WERI-Rb-1 (cell line): ENCODE results near the gene ZKSCAN3.

Experiments used
- DNase-seq: peaks from one replicate; pipeline ENCODE4 v3.0.0-alpha.2; 2020
- H3K27ac ChIP-seq: fragments of 250-450 bp; sonication (Bioruptor Pico); 2 replicates; pipeline ENCODE4 v1.5.1; 2020; ENCODE audit warnings: mild to moderate bottlenecking, moderate library complexity
- H3K27me3 ChIP-seq: fragments of 250-450 bp; sonication (Bioruptor Pico); 2 replicates; pipeline ENCODE4 v1.5.1; 2021; ENCODE audit warnings: mild to moderate bottlenecking, low read depth, moderate library complexity; ENCODE audit not compliant: insufficient read depth, severe bottlenecking
- H3K36me3 ChIP-seq: fragments of 250-450 bp; sonication (Bioruptor Pico); 2 replicates; pipeline ENCODE4 v1.5.1; 2020; ENCODE audit warnings: mild to moderate bottlenecking, moderate library complexity
- H3K4me3 ChIP-seq: 2 replicates; pipeline ENCODE4 v1.5.1; 2011; ENCODE audit warnings: low read depth, mild to moderate bottlenecking, control low read depth, low read length
- H3K9me3 ChIP-seq: fragments of 250-450 bp; sonication (Bioruptor Pico); 2 replicates; pipeline ENCODE4 v1.5.1; 2021; ENCODE audit warnings: mild to moderate bottlenecking, moderate library complexity; ENCODE audit not compliant: severe bottlenecking
- CTCF ChIP-seq: IDR thresholded peaks from 2 replicates; pipeline ENCODE4 v1.5.1; 2011; ENCODE audit warnings: low read depth, mild to moderate bottlenecking, control low read depth, inconsistent platforms, low read length

ZKSCAN3 gene

DNA sequence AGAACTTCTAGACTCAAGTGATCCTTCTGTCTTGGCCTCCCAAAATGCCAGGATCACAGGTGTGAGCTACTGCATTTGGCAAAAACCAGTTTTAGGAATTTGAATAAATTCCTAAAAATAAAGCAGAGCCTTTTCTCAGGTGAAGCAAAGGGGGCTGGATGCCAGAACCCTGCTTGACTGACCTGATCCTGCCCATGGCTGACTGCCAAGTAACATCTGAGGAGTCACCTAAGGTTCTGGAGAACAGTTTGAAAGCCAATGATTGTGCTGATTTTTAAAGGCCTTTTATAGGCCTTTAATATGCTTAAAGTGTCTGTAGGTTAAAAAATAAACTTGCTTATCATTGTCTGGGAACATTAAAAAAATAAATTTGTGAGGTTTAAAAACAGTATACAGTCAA, 63.9 kb downstream of the ZKSCAN3 start:
- Histone ChIP-seq H3K27me3 (no peaks in the 10 kb centered on the region), H3K36me3 (no peaks in the 10 kb centered on the region), H3K27ac (no peak overlapping the region), H3K9me3 (no peaks in the 10 kb centered on the region), H3K4me3 (no peak overlapping the region)
- no peak for DNase-seq
- no peak for TF ChIP-seq CTCF
